NT2/D1 (cell line): ENCODE data around the gene CTNNA3.

Source experiments
- DNase-seq: peaks from one replicate; pipeline ENCODE4 v3.0.0-alpha.2; 2011; ENCODE audit warnings: low read depth, low spot score
- H3K27me3 ChIP-seq: 2 replicates; pipeline ENCODE4 v1.6.0; 2011; ENCODE audit warnings: mild to moderate bottlenecking; ENCODE audit not compliant: insufficient read length, insufficient read depth
- H3K36me3 ChIP-seq: 2 replicates; pipeline ENCODE4 v1.6.1; 2011; ENCODE audit warnings: mild to moderate bottlenecking, low read length, mixed read lengths; ENCODE audit not compliant: insufficient read depth, insufficient read length
- H3K4me1 ChIP-seq: 2 replicates; pipeline ENCODE4 v1.5.1; 2011; ENCODE audit not compliant: insufficient read depth, insufficient read length
- H3K4me3 ChIP-seq: 2 replicates; pipeline ENCODE4 v1.5.1; 2011; ENCODE audit warnings: low read depth; ENCODE audit not compliant: insufficient read length
- H3K9ac ChIP-seq: 2 replicates; pipeline ENCODE4 v1.6.0; 2011; ENCODE audit warnings: low read depth; ENCODE audit not compliant: insufficient read length
- H3K9me3 ChIP-seq: 2 replicates; pipeline ENCODE4 v1.5.1; 2011; ENCODE audit warnings: mild to moderate bottlenecking, low read length; ENCODE audit not compliant: insufficient read depth
- SUZ12 ChIP-seq: IDR thresholded peaks from 2 replicates; pipeline ENCODE4 v1.6.1; 2011; ENCODE audit not compliant: insufficient read length, insufficient read depth; ENCODE audit errors: extremely low read depth
- YY1 ChIP-seq: IDR thresholded peaks from 2 replicates; pipeline ENCODE4 v1.6.1; 2011; ENCODE audit not compliant: insufficient read length, insufficient read depth
- ZNF274 ChIP-seq: IDR thresholded peaks from 2 replicates; pipeline ENCODE4 v1.6.1; 2011; ENCODE audit warnings: mild to moderate bottlenecking, low read depth, low read length

Gene CTNNA3

GRCh38 chr10:67259319-67259929 is 436.6 kb downstream of the CTNNA3 start:
- no peaks in the 10 kb centered on the region for H3K36me3 ChIP-seq

GRCh38 chr10:67257427-67258144 is 438.4 kb downstream of the CTNNA3 start:
- no peak for DNase-seq
- no peaks in the 10 kb centered on the region for H3K4me1 ChIP-seq
- H3K9ac ChIP-seq, result no peak overlapping the region
- no peak overlapping the region for H3K4me3 ChIP-seq
- no peaks in the 10 kb centered on the region for H3K36me3 ChIP-seq
- H3K9me3 ChIP-seq, result no peaks in the 10 kb centered on the region
- TF ChIP-seq ZNF274, result no peak
- TF ChIP-seq SUZ12, result no peak
- no peak for TF ChIP-seq YY1
- H3K27me3 ChIP-seq, result no peaks in the 10 kb centered on the region

More at GRCh38 chr10:67259319-67259929, 436.6 kb downstream of the CTNNA3 start:
- Histone ChIP-seq H3K9me3 (no peaks in the 10 kb centered on the region), H3K27me3 (no peaks in the 10 kb centered on the region), H3K4me3 (no peak overlapping the region), H3K4me1 (no peaks in the 10 kb centered on the region), H3K9ac (no peak overlapping the region)
- TF ChIP-seq SUZ12 (no peak), ZNF274 (no peak), YY1 (no peak)
- no peak for DNase-seq

- Histone ChIP-seq H3K9ac (no peak overlapping the region), H3K9me3 (no peaks in the 10 kb centered on the region), H3K4me3 (no peak overlapping the region), H3K4me1 (no peaks in the 10 kb centered on the region), H3K27me3 (no peaks in the 10 kb centered on the region), H3K36me3 (no peaks in the 10 kb centered on the region)
- TF ChIP-seq SUZ12 (no peak), YY1 (no peak), ZNF274 (no peak)
- no peak for DNase-seq
Measured at GRCh38 chr10:67257018-67257417, 439.0 kb downstream of the CTNNA3 start.

- no peaks in the 10 kb centered on the region for H3K27me3 ChIP-seq
- TF ChIP-seq YY1 (no peak), ZNF274 (no peak), SUZ12 (no peak)
- no peaks in the 10 kb centered on the region for H3K36me3 ChIP-seq
- DNase-seq, result no peak
- H3K9me3 ChIP-seq, result no peaks in the 10 kb centered on the region
- no peak overlapping the region for H3K9ac ChIP-seq
- H3K4me3 ChIP-seq, result no peak overlapping the region
- H3K4me1 ChIP-seq, result no peaks in the 10 kb centered on the region
Measured at GRCh38 chr10:67250686-67251085, 445.3 kb downstream of the CTNNA3 start.

- Histone ChIP-seq H3K4me1 (no peaks in the 10 kb centered on the region), H3K9me3 (no peaks in the 10 kb centered on the region), H3K4me3 (no peak overlapping the region), H3K9ac (no peak overlapping the region), H3K27me3 (no peaks in the 10 kb centered on the region), H3K36me3 (no peaks in the 10 kb centered on the region)
- DNase-seq, result no peak
- TF ChIP-seq SUZ12, result no peak
- no peak for TF ChIP-seq ZNF274
- no peak for TF ChIP-seq YY1
Measured at GRCh38 chr10:67246066-67246555, 449.9 kb downstream of the CTNNA3 start.

GRCh38 chr10:67242528-67242927 is 453.5 kb downstream of the CTNNA3 start:
- no peaks in the 10 kb centered on the region for H3K27me3 ChIP-seq
- no peak overlapping the region for H3K4me3 ChIP-seq
- DNase-seq, result no peak
- no peak for TF ChIP-seq ZNF274
- no peaks in the 10 kb centered on the region for H3K36me3 ChIP-seq
- no peaks in the 10 kb centered on the region for H3K4me1 ChIP-seq
- H3K9me3 ChIP-seq, result no peaks in the 10 kb centered on the region
- no peak overlapping the region for H3K9ac ChIP-seq

GRCh38 chr10:67241451-67241850 is 454.5 kb downstream of the CTNNA3 start:
- H3K4me1 ChIP-seq, result no peaks in the 10 kb centered on the region
- no peaks in the 10 kb centered on the region for H3K9me3 ChIP-seq
- H3K9ac ChIP-seq, result no peak overlapping the region
- no peak overlapping the region for H3K4me3 ChIP-seq
- H3K27me3 ChIP-seq, result no peaks in the 10 kb centered on the region
- TF ChIP-seq SUZ12 (no peak), ZNF274 (no peak), YY1 (no peak)
- DNase-seq, result no peak
- no peaks in the 10 kb centered on the region for H3K36me3 ChIP-seq
